ENCODE results near the gene FSTL5.

The FSTL5 gene

GRCh38 chr4:161936625-161937550, 226.9 kb downstream of the FSTL5 start:
- DNase-seq (ENCODE audit: low spot score) = no peak

- no peak for DNase-seq (ENCODE audit: low spot score)
These were observed 232.7 kb downstream of the FSTL5 start for GRCh38 chr4:161931089-161931488.

DNA sequence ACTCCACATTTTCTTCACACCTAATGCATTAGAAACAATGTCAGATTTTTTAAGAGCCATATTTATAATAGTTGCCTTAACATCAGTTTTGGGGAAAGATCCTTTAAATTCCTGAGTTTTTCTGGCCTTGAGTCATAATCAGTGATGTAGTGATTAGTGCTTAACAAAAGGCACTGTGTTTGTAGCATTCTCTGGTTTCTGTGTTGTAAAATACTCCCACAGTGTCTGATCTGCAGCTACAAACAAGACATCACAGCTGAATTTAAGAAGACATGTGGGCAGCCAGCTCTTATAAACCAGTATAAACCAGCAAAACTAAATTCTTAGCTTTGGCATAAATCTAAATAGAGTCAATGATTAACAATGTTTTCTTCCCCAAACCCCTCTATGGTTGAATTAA, 233.8 kb downstream of the FSTL5 start:
- no peak for DNase-seq (ENCODE audit: low spot score)

DNA sequence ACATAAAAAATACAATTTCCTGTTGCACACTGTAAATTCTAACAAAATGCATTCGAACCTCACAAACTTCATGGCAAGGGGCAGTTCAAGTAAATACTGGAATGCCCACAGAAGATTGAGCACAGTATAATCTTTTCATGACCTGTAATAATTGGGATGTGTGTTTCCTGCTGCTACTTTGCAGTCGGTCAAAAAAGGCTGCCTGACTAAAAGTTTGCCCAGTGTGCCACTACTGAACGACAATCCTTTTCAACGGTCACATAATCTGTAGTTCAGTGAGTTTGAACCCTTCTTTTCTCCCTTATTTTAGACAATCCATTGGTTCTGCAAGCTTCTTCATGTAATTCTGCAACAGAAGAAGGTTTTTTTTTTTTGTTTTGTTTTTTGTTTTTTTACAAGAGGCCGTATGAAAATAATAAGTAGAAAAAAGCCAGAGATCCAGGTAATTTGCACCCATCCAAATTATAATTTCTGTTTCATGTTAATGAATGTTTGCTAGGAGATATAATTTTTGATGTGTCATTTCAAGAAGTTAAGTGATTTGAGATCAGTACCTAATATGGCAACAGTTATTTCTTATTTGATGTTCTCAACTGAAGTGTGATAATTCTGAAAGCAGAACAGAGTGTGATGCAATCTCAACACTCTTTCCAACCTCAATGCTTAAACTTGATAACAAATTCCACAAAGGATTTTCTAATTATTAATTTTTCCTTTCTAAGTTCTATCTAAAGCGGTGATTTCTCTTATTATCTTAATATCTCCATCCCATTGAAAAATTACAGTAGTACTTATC, 237.6 kb downstream of the FSTL5 start:
- no peak for DNase-seq (ENCODE audit: low spot score)

- DNase-seq (ENCODE audit: low spot score) = no peak
These were observed 243.3 kb downstream of the FSTL5 start for GRCh38 chr4:161920304-161921052.

GRCh38 chr4:161919442-161920220, 244.2 kb downstream of the FSTL5 start:
- no peak for DNase-seq (ENCODE audit: low spot score)

- no peak for DNase-seq (ENCODE audit: low spot score)
These were observed 247.8 kb downstream of the FSTL5 start for GRCh38 chr4:161916035-161916434.

DNA sequence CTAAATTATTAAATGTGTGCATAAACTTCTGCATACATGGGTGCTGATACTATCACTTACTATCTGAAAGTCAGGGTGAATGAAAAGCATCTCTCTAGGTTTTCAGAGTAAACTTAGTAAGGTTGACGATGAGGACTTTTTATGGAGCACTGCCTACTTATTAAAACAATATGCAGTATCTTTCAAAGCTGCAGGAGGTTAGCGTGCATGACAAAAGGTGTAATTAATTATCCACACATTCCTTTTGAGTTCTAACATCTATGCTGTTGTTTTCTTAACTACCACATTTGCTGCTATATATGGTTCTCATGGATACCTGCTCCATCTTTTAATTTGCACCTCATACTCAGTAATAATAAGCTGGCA, 256.2 kb downstream of the FSTL5 start:
- no peak for DNase-seq (ENCODE audit: low spot score)

GRCh38 chr4:161906836-161907589, 256.8 kb downstream of the FSTL5 start:
- no peak for DNase-seq (ENCODE audit: low spot score)

GRCh38 chr4:161900110-161900509, 263.7 kb downstream of the FSTL5 start:
- DNase-seq (ENCODE audit: low spot score) = no peak

- no peak for DNase-seq (ENCODE audit: low spot score)
These were observed 269.2 kb downstream of the FSTL5 start for GRCh38 chr4:161894493-161895167.

DNA sequence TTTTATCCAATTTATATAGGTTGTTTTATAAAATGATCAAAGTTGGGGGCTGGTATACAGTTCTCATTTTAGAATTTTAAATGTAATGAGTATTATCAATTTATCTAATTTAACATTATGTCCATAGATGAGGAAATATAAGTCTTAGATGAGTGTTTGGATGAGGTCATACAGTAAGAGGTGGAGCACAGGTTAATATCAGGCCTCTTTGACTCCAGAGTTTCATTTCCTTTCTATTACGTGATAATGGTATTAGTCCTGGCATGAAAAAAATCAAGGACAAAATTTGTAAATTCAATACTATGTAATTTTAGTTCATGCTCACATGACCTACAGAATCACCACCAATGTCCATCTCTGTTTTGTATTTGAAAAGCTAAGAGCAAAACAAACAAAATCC, 269.8 kb downstream of the FSTL5 start:
- DNase-seq (ENCODE audit: low spot score) = no peak

DNA sequence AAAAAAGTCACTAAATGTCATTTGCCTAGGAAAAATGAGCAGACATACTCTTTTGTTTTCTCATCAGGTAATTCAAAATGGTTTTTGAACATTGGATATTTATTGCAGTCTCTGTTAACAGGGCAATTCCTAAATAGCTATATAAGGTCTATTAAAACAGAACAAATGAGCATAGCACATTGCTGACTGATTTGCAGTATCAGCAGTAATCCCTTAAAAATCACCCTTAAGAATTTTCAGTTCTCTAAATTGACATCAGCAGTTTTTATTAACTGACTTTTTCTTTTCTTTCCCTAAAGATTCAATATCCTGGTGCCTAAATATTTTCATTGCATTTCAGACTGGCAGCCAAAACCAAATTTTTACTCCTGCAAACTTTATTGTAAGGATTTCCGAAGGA, 270.2 kb downstream of the FSTL5 start:
- no peak for DNase-seq (ENCODE audit: low spot score)

GRCh38 chr4:161892951-161893350, 270.8 kb downstream of the FSTL5 start:
- no peak for DNase-seq (ENCODE audit: low spot score)

GRCh38 chr4:161883157-161883556, 280.6 kb downstream of the FSTL5 start:
- no peak for DNase-seq (ENCODE audit: low spot score)

GRCh38 chr4:161881370-161881769, 282.4 kb downstream of the FSTL5 start:
- no peak for DNase-seq (ENCODE audit: low spot score)

DNA sequence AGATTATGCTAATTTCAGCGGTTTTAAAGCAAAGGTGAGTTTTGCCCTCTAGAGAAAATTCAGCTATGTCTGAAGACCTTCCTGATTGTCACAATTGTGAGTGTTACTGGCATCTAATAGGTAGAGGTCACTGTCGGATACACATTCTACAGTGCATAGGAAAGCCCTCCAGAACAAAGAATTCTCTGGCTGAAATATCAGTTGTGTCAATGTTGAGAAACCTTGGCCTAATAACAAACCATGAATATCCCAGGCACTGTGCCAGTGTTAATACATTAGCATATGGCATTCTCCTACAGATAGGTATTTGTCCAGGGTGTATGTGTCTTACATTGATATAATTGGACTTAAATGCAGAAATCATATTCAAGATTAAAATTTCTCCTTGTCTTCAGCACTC, 294.3 kb downstream of the FSTL5 start:
- DNase-seq (ENCODE audit: low spot score) = no peak

GRCh38 chr4:161856711-161857326, 307.0 kb downstream of the FSTL5 start:
- no peak for DNase-seq (ENCODE audit: low spot score)

GRCh38 chr4:161850631-161851030, 313.2 kb downstream of the FSTL5 start:
- no peak for DNase-seq (ENCODE audit: low spot score)

DNA sequence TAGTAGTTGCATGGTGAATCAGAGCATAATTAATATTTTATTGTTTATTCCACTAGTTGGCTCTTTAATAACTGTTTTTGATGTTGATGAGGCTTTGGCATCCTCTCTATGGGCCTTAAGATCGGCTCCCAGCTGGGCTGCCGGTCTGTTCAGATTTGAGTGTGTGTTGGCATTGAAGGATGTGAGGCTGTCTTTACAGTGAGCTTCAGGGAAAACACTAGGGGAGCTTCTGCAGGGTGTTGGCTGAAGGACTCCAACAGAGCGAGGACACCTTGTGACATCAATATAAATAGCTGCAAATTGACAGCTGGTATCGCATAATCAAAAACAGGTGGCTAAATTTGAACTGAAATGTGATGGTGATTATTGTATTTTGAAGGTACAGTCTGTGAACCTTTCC, 322.0 kb downstream of the FSTL5 start:
- DNase-seq (ENCODE audit: low spot score) = no peak
